CD4-positive, alpha-beta T cell treated with Interleukin-2 at 100 ng/mL for 4 hours (primary cell): ENCODE results near the gene AXDND1.

Experiments
- DNase-seq: peaks from one replicate; pipeline ENCODE4 v3.0.0-alpha.2; 2020; ENCODE audit warnings: low spot score

The AXDND1 gene

DNA sequence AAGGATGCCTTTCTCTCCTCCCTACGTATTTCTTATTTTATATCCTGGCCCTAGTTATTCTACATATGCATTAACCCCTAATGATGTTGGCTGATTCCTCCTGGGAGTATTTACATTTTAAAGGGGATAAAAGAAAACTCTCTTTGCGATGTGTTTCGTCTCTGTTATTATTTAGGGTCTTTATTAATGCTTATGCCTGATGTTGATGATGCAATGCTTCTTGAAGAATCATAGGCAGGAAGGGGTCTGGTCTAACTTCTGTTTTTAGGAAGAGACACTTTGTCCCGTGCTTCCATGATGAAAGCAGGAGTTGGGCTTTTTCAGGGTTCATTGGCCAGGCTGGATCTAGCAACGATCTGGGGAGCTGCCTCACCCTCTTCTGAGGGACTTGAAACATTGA is 210.7 kb downstream of the AXDND1 start:
- DNase-seq, result no peak

- no peak for DNase-seq
These were observed 218.1 kb downstream of the AXDND1 start for GRCh38 chr1:179583771-179584320.

DNA sequence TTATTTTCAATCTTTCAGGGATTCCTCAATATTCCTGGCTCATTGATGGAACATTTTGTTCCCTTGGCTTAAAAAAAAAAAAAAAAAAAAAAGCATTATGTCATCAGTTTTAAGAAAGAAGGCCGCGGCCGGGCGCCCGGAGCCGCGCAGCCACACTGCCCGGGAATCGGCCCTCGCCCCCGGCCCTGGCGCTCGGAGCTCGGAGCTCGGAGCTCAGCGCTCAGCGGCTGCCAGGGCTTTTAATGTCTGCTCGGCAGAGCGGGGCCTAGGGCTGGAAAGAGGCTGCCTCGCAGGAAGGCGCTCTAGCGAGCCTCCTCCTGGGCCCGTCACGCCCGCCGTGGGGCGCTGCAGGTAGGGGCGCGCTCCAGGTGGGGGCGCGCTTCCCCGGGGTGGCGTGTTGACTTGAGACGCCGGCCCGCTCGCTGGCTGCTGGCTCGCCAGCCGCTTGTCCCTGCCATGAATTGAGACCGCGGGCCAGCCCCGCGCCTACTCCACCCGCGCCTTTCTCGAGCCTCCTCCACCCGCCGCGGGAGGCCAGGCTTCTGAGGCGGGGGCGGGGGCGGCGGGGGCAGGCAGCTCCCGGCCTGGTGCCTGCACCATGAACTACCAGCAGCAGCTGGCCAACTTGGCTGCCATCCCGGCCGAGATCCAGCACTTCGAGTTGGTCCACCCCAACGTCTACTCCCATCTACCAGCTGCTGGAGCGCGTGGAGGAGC is 220.5 kb downstream of the AXDND1 start:
- no peak for DNase-seq

GRCh38 chr1:179587336-179587735 is 221.6 kb downstream of the AXDND1 start:
- DNase-seq, result no peak

GRCh38 chr1:179588425-179589024 is 222.8 kb downstream of the AXDND1 start:
- DNase-seq, result no peak

DNA sequence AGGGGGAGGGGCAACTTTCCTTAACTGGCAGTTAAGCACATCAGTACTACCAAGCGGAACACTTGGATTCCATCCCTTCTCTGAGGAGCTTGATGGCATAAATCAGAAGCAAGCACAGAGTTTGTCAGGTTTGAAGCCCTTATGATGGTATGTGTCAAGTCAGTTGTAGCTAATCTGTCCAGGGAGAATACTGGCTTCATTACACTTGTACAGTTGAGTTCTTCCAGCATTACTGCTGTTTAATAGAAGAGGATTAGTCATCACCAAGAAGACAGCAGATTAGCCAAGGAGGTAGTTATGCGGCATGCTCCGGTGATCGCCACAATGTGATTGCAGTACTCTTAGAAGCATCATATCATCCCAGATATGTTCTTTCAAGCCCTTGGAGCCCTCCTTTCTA is 223.7 kb downstream of the AXDND1 start:
- no peak for DNase-seq

DNA sequence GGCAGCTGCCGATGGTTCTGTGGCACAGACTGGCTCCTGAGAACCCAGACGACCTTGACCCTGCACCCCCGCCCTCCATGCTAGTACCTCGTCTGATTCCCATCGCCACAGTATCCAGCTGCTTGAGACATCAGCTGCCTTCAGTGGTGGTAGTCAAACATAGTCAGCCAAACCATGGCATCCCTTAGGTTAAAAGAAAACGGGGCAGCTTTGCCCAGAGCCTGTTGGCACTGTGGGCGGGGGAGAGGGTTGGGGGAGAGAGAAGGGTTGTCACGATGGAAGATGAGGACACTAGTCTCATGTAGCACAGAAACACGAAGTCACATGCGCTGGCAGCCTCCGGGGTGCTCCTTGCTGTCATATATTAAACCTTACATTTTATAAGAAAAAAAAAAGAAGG is 224.9 kb downstream of the AXDND1 start:
- no peak for DNase-seq

GRCh38 chr1:179591253-179591591 is 225.5 kb downstream of the AXDND1 start:
- DNase-seq, result no peak

GRCh38 chr1:179591592-179592580 is 226.1 kb downstream of the AXDND1 start, which contains the start of gene TDRD5:
TSS of gene TDRD5 (plus strand) at chr1:179591832. CDS start at chr1:179592616, 784 bp downstream.
- no peak for DNase-seq

DNA sequence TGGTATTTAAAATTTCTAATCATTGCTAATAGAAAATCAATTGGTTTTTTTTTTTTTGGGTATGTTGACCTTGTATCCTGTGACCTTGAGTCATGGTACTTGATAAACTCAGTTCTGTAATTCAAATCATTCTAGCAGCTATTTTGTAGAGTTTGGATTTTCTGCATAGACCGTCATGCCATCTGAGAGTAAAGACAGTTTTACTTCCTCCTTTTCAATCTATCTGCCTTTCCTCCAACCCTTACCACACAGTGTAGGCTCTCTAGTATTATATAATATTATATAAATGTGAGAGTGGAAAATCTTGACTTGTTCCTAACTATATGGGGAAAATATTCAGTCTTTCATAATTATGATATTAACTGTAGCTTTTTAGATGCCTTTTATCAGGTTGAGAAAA is 232.9 kb downstream of the AXDND1 start:
- no peak for DNase-seq

- DNase-seq, result no peak
These were observed 234.0 kb downstream of the AXDND1 start for GRCh38 chr1:179599623-179600249.

DNA sequence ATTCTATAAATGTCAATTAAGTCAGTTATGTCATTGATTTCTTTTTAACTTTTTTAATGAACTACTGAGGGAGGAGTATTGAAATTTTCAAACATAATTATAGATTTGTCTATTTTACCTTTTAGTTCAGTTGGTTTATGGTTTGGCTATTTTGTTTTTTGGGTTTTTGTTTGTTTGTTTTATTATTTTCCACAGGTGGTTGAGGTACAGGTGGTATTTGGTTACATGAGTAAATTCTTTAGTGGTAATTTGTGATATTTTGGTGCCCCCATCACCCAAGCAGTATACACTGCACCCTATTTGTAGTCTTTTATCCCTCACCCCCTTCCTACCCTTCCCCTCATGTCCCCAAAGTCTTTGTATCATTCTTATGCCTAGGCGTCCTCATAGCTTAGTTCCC is 235.3 kb downstream of the AXDND1 start:
- no peak for DNase-seq
